ENCODE data around the gene ZNF407.

GRCh38 chr18:75064513-75064905 lies 466.8 kb downstream of the ZNF407 start:
- TF ChIP-seq POLR2A (IDR thresholded peaks at IDR 0.05; ENCODE audit: insufficient read depth in 1 of 2, low read depth in 2 of 2, low read length in 2 of 2) (no peak), HMG20A (CRISPR knock-in tag; IDR thresholded peaks at IDR 0.05; ENCODE audit: borderline replicate concordance) (no peak), ADNP (CRISPR knock-in tag; IDR thresholded peaks at IDR 0.05) (no peak), PREB (CRISPR knock-in tag; IDR thresholded peaks at IDR 0.05) (no peak)
- TF ChIP-seq, protein P1, sequence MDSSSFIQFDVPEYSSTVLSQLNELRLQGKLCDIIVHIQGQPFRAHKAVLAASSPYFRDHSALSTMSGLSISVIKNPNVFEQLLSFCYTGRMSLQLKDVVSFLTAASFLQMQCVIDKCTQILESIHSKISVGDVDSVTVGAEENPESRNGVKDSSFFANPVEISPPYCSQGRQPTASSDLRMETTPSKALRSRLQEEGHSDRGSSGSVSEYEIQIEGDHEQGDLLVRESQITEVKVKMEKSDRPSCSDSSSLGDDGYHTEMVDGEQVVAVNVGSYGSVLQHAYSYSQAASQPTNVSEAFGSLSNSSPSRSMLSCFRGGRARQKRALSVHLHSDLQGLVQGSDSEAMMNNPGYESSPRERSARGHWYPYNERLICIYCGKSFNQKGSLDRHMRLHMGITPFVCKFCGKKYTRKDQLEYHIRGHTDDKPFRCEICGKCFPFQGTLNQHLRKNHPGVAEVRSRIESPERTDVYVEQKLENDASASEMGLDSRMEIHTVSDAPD (CRISPR knock-in tag; IDR thresholded peaks at IDR 0.05): no peak
- TF ChIP-seq, protein P2, sequence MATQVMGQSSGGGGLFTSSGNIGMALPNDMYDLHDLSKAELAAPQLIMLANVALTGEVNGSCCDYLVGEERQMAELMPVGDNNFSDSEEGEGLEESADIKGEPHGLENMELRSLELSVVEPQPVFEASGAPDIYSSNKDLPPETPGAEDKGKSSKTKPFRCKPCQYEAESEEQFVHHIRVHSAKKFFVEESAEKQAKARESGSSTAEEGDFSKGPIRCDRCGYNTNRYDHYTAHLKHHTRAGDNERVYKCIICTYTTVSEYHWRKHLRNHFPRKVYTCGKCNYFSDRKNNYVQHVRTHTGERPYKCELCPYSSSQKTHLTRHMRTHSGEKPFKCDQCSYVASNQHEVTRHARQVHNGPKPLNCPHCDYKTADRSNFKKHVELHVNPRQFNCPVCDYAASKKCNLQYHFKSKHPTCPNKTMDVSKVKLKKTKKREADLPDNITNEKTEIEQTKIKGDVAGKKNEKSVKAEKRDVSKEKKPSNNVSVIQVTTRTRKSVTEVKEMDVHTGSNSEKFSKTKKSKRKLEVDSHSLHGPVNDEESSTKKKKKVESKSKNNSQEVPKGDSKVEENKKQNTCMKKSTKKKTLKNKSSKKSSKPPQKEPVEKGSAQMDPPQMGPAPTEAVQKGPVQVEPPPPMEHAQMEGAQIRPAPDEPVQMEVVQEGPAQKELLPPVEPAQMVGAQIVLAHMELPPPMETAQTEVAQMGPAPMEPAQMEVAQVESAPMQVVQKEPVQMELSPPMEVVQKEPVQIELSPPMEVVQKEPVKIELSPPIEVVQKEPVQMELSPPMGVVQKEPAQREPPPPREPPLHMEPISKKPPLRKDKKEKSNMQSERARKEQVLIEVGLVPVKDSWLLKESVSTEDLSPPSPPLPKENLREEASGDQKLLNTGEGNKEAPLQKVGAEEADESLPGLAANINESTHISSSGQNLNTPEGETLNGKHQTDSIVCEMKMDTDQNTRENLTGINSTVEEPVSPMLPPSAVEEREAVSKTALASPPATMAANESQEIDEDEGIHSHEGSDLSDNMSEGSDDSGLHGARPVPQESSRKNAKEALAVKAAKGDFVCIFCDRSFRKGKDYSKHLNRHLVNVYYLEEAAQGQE (IDR thresholded peaks at IDR 0.05; ENCODE audit: borderline replicate concordance in 1 of 2, low read depth in 1 of 2, low read length in 2 of 2): no peak
- TF ChIP-seq, protein P3, sequence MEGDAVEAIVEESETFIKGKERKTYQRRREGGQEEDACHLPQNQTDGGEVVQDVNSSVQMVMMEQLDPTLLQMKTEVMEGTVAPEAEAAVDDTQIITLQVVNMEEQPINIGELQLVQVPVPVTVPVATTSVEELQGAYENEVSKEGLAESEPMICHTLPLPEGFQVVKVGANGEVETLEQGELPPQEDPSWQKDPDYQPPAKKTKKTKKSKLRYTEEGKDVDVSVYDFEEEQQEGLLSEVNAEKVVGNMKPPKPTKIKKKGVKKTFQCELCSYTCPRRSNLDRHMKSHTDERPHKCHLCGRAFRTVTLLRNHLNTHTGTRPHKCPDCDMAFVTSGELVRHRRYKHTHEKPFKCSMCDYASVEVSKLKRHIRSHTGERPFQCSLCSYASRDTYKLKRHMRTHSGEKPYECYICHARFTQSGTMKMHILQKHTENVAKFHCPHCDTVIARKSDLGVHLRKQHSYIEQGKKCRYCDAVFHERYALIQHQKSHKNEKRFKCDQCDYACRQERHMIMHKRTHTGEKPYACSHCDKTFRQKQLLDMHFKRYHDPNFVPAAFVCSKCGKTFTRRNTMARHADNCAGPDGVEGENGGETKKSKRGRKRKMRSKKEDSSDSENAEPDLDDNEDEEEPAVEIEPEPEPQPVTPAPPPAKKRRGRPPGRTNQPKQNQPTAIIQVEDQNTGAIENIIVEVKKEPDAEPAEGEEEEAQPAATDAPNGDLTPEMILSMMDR (CRISPR knock-in tag; IDR thresholded peaks at IDR 0.05): no peak
